Measurements from ENCODE around the gene RPS25. TPM values are rescaled to one million over a fixed set of nuclear protein-coding genes. Genes with fewer than 3 reads are reported as not detected.
"Not testable (repeated sequence)": the region's sequence is repeated elsewhere in the genome, so short reads cannot be mapped to it uniquely, and the experiment has no call there.

Gene RPS25
- total RNA-seq, 1 donor from 2014 or later: 2,482 TPM

- H3K4me1 Mint-ChIP-seq: peaks cover 25% of the 10 kb centered on the region
- H3K4me2 ChIP-seq: peak within 1 kb of the TSS; percentile 86
- H3K4me1 ChIP-seq: peaks cover 14% of the 10 kb centered on the region
- H3K27me3 Mint-ChIP-seq (ENCODE audit: insufficient read depth, low read depth): no peaks in the 10 kb centered on the region
- peak within 1 kb of the TSS; percentile 91 for H3K4me3 ChIP-seq
- H3F3A ChIP-seq (ENCODE audit: low read depth): peaks cover 16% of the 10 kb centered on the region
- H3K27me3 ChIP-seq: no peaks in the 10 kb centered on the region
- H3K79me2 ChIP-seq (ENCODE audit: low read depth): peaks cover 60% of the 10 kb centered on the region
- peak; percentile 99 for DNase-seq (ENCODE audit: low spot score)
- H3K9me3 ChIP-seq (ENCODE audit: low read depth): no peaks in the 10 kb centered on the region
- H3K36me3 Mint-ChIP-seq: peaks cover 19% of the 10 kb centered on the region
- H3K27ac Mint-ChIP-seq: peak within 1 kb of the TSS; percentile 62
- peaks cover 12% of the 10 kb centered on the region for H3K36me3 ChIP-seq
- no peaks in the 10 kb centered on the region for H4K20me1 ChIP-seq (ENCODE audit: low read depth)
- H3K27ac ChIP-seq: no peak within 1 kb of the TSS
- H3K9me3 Mint-ChIP-seq: no peaks in the 10 kb centered on the region
- H3K4me3 Mint-ChIP-seq: peak within 1 kb of the TSS; percentile 99
- H3K9ac ChIP-seq: peak within 1 kb of the TSS; percentile 65
- H2AFZ ChIP-seq (replicated peaks): peak within 1 kb of the TSS; percentile 85
- TF ChIP-seq EZH2 (IDR thresholded peaks at IDR 0.05): no peak
- TF ChIP-seq CTCF (IDR thresholded peaks at IDR 0.05): peak; percentile 6
Measured at GRCh38 chr11:118997627-118998387, 20.3 kb downstream of the RPS25 start, which contains the start of gene CENATAC. Gene CENATAC, plus strand, starts transcription at chr11:118998138. Its CDS starts 60 bp downstream, at chr11:118998198.

GRCh38 chr11:118996926-118997626 lies 21.1 kb downstream of the RPS25 start:
- Histone ChIP-seq H3K79me2 (ENCODE audit: low read depth) (peaks cover 60% of the 10 kb centered on the region), H3K9me3 (ENCODE audit: low read depth) (no peaks in the 10 kb centered on the region), H3K27ac (no peak overlapping the region), H3K4me1 (peaks cover 14% of the 10 kb centered on the region), H3K9ac (peak overlapping the region; percentile 42), H3F3A (ENCODE audit: low read depth) (peaks cover 16% of the 10 kb centered on the region), H3K4me2 (peak overlapping the region; percentile 86), H3K4me3 (peak overlapping the region; percentile 91), H3K36me3 (peaks cover 12% of the 10 kb centered on the region), H4K20me1 (ENCODE audit: low read depth) (no peaks in the 10 kb centered on the region), H2AFZ (replicated peaks) (peak overlapping the region; percentile 85), H3K27me3 (no peaks in the 10 kb centered on the region)
- Mint-ChIP-seq H3K9me3 (no peaks in the 10 kb centered on the region), H3K27me3 (ENCODE audit: insufficient read depth, low read depth) (no peaks in the 10 kb centered on the region), H3K27ac (peak overlapping the region; percentile 44), H3K36me3 (peaks cover 19% of the 10 kb centered on the region), H3K4me1 (peaks cover 25% of the 10 kb centered on the region), H3K4me3 (peak overlapping the region; percentile 99)
- TF ChIP-seq EZH2phosphoT487 (IDR thresholded peaks at IDR 0.05) (no peak), CTCF (IDR thresholded peaks at IDR 0.05) (peak; percentile 29), EZH2 (IDR thresholded peaks at IDR 0.05) (no peak)
- peak; percentile 18 for DNase-seq (ENCODE audit: low spot score)

- H3K27me3 ChIP-seq; H3K9me3 Mint-ChIP-seq; H3K27me3 Mint-ChIP-seq (ENCODE audit: insufficient read depth, low read depth); H3F3A ChIP-seq (ENCODE audit: low read depth); H3K4me2 ChIP-seq; H4K20me1 ChIP-seq (ENCODE audit: low read depth); H3K9ac ChIP-seq; H3K4me1 ChIP-seq; H3K4me1 Mint-ChIP-seq; H3K79me2 ChIP-seq (ENCODE audit: low read depth); H3K9me3 ChIP-seq (ENCODE audit: low read depth); H3K4me3 ChIP-seq; H2AFZ ChIP-seq (replicated peaks); H3K4me3 Mint-ChIP-seq; H3K27ac ChIP-seq; H3K27ac Mint-ChIP-seq; H3K36me3 ChIP-seq; DNase-seq (ENCODE audit: low spot score): not testable (repeated sequence)
- H3K36me3 Mint-ChIP-seq: peaks cover 12% of the 10 kb centered on the region
Measured at GRCh38 chr11:118991486-118992038, 26.6 kb downstream of the RPS25 start.

Measured in neural progenitor cell (in vitro differentiated cells).